Tibial nerve (tissue), 4 donors: ENCODE measurements around the gene TIE1.

Source experiments
- CTCF ChIP-seq, 5 experiments: fragments of 200-600 bp in 3 of 5; fragments of 450-650 bp in 2 of 5; sonication (generic) in 3 of 5; IDR thresholded peaks; one replicate each; pipeline ENCODE4 v1.5.1; 2016 to 2019; ENCODE audit warnings: antibody characterized with exemption in 5 of 5, mild to moderate bottlenecking in 3 of 5, moderate library complexity in 2 of 5
- EP300 ChIP-seq, 2 donors: sonication (generic); formaldehyde crosslinking; IDR thresholded peaks; one replicate each; pipeline ENCODE4 v1.6.1; 2017; ENCODE audit warnings: antibody characterized with exemption in 2 of 2, mild to moderate bottlenecking in 1 of 2
- POLR2A ChIP-seq, 2 donors: fragments of 450-650 bp; IDR thresholded peaks; one replicate each; pipeline ENCODE4 v1.6.1; 2017; ENCODE audit warnings: antibody characterized with exemption in 2 of 2, mild to moderate bottlenecking in 2 of 2, moderate library complexity in 2 of 2

- TF ChIP-seq CTCF (IDR thresholded peaks at IDR 0.05): no peak
- no peak for TF ChIP-seq POLR2A (IDR thresholded peaks at IDR 0.05)
- TF ChIP-seq EP300 (IDR thresholded peaks at IDR 0.05): no peak
Measured at GRCh38 chr1:43315963-43316737, 15.4 kb downstream of the TIE1 start.
